Endodermal cell (in vitro differentiated cells): Measurements from ENCODE around the gene HOXD3. TPM values are rescaled to one million over a fixed set of nuclear protein-coding genes. Genes with fewer than 3 reads are reported as not detected.

Experiments used
- DNase-seq: peaks from one replicate; pipeline ENCODE4 v3.0.0-alpha.2; 2017
- H3K27ac ChIP-seq: 2 replicates; pipeline ENCODE4 v1.5.1; 2013; ENCODE audit warnings: mild to moderate bottlenecking, low read depth, low read length, moderate library complexity
- H3K27me3 ChIP-seq: 2 replicates; pipeline ENCODE4 v1.6.1; 2013; ENCODE audit warnings: mild to moderate bottlenecking, low read length, moderate library complexity; ENCODE audit not compliant: insufficient read depth, control insufficient read depth, poor library complexity, severe bottlenecking
- H3K36me3 ChIP-seq: 2 replicates; pipeline ENCODE4 v1.7.0; 2013; ENCODE audit warnings: mild to moderate bottlenecking, low read length, moderate library complexity; ENCODE audit not compliant: control insufficient read depth, insufficient read depth
- H3K4me1 ChIP-seq: one replicate; pipeline ENCODE4 v1.7.0; 2013; ENCODE audit warnings: low read length; ENCODE audit not compliant: control insufficient read depth, insufficient read depth
- H3K4me3 ChIP-seq: 2 replicates; pipeline ENCODE4 v1.5.1; 2013; ENCODE audit warnings: mild to moderate bottlenecking, low read length, moderate library complexity
- H3K9ac ChIP-seq: 2 replicates; pipeline ENCODE4 v1.6.1; 2013; ENCODE audit warnings: mild to moderate bottlenecking, low read length, moderate library complexity; ENCODE audit not compliant: poor library complexity, severe bottlenecking; ENCODE audit errors: extremely low read depth
- H3K9me3 ChIP-seq: 2 replicates; pipeline ENCODE4 v1.6.1; 2013; ENCODE audit warnings: mild to moderate bottlenecking, low read length, moderate library complexity; ENCODE audit not compliant: control insufficient read depth
- H3K27ac Mint-ChIP-seq: 2 replicates; pipeline ENCODE4 v1.8.0; 2020; ENCODE audit warnings: mixed read lengths
- H3K27me3 Mint-ChIP-seq: 2 replicates; pipeline ENCODE4 v1.8.0; 2021; ENCODE audit warnings: mild to moderate bottlenecking, mixed read lengths; ENCODE audit not compliant: insufficient read depth
- H3K36me3 Mint-ChIP-seq: 2 replicates; pipeline ENCODE4 v1.8.0; 2020; ENCODE audit warnings: low read depth, mixed read lengths
- H3K4me1 Mint-ChIP-seq: 2 replicates; pipeline ENCODE4 v1.8.0; 2020; ENCODE audit warnings: mixed read lengths
- H3K4me3 Mint-ChIP-seq: 2 replicates; pipeline ENCODE4 v1.8.0; 2020; ENCODE audit warnings: mild to moderate bottlenecking, moderate library complexity, mixed read lengths
- H3K9me3 Mint-ChIP-seq: 2 replicates; pipeline ENCODE4 v1.8.0; 2020; ENCODE audit warnings: mild to moderate bottlenecking, mixed read lengths
- WGBS, 2 experiments: methylation state at CpG; one replicate each; pipeline versions ENCODE4 v1.1.5 to v1.1.7; 2013; ENCODE audit warnings: missing lambda C conversion rate in 2 of 2, mixed read lengths in 1 of 2; ENCODE audit not compliant: insufficient coverage in 1 of 2, insufficient read length in 1 of 2; 5-methylcytosine and 5-hydroxymethylcytosine counted together
- total RNA-seq, 2 donors: library from RNA; stranded (reverse); fragmentation: NEBNext Ultra II Directional in 1 of 2; extraction: Animal tissue kit (Norgen Biotek cat#: 25700) in 1 of 2; gene quantifications; 2 replicates in 1 of 2; 3 replicates in 1 of 2; pipeline ENCODE4 v1.2.1, GENCODE V29; 2021
- TF ChIP-seq, protein P1 (sequence below): fragments of 200-600 bp; sonication (generic); conservative IDR thresholded peaks from 2 replicates; pipeline ENCODE4 v1.5.0; 2021; ENCODE audit warnings: antibody characterized with exemption, mild to moderate bottlenecking

HOXD3 gene
- total RNA-seq, 2 donors from 2014 or later: not detected

DNA sequence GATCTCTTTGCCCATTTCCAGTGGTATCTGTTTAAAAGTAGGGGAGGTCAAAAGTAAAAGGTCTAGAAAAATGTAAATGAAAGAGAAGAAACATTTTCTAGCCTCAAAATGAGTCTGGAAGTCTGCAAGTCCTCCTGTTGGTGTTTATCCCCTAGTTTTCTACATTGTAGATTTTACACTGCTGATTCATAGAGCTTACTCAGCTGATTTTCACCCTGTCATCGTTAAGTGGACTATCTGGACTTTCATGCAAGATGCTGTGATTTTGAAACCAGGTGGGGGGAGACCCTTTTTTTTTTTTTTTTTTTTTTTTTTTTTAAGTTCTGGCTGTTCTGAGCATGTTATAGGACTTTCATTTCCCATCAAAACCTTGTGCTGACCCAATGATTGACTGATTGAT, 10.3 kb downstream of the HOXD3 start:
- TF ChIP-seq, protein P1, sequence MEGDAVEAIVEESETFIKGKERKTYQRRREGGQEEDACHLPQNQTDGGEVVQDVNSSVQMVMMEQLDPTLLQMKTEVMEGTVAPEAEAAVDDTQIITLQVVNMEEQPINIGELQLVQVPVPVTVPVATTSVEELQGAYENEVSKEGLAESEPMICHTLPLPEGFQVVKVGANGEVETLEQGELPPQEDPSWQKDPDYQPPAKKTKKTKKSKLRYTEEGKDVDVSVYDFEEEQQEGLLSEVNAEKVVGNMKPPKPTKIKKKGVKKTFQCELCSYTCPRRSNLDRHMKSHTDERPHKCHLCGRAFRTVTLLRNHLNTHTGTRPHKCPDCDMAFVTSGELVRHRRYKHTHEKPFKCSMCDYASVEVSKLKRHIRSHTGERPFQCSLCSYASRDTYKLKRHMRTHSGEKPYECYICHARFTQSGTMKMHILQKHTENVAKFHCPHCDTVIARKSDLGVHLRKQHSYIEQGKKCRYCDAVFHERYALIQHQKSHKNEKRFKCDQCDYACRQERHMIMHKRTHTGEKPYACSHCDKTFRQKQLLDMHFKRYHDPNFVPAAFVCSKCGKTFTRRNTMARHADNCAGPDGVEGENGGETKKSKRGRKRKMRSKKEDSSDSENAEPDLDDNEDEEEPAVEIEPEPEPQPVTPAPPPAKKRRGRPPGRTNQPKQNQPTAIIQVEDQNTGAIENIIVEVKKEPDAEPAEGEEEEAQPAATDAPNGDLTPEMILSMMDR: no peak
- no peak overlapping the region for H3K27ac ChIP-seq
- no peaks in the 10 kb centered on the region for H3K36me3 ChIP-seq
- peaks cover 3% of the 10 kb centered on the region for H3K4me1 ChIP-seq
- Mint-ChIP-seq H3K27ac (no peak overlapping the region), H3K4me3 (no peak overlapping the region), H3K4me1 (peaks cover 6% of the 10 kb centered on the region), H3K9me3 (no peaks in the 10 kb centered on the region), H3K36me3 (no peaks in the 10 kb centered on the region), H3K27me3 (peaks cover 99% of the 10 kb centered on the region)
- peaks cover 9% of the 10 kb centered on the region for H3K9me3 ChIP-seq
- H3K27me3 ChIP-seq: peaks cover 100% of the 10 kb centered on the region
- DNase-seq: no peak
- no peak overlapping the region for H3K4me3 ChIP-seq
- 54% methylated on average over 1 of the region's 1 CpG; no CpG with 5 or more reads in 1 of the 2 experiments for whole genome bisulfite sequencing, 2 experiments
- no peak overlapping the region for H3K9ac ChIP-seq

DNA sequence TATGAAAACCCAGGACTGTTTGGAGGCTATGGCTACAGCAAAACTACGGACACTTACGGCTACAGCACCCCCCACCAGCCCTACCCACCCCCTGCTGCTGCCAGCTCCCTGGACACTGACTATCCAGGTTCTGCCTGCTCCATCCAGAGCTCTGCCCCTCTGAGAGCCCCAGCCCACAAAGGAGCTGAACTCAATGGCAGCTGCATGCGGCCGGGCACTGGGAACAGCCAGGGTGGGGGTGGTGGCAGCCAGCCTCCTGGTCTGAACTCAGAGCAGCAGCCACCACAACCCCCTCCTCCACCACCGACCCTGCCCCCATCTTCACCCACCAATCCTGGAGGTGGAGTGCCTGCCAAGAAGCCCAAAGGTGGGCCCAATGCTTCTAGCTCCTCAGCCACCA, 12.1 kb downstream of the HOXD3 start:
- H3K4me1 Mint-ChIP-seq: peaks cover 11% of the 10 kb centered on the region
- no peak overlapping the region for H3K4me3 Mint-ChIP-seq
- WGBS, 2 experiments: 53 to 80% methylated on average over 1 to 5 of the region's 5 CpGs
- H3K4me3 ChIP-seq: no peak overlapping the region
- H3K27ac ChIP-seq: no peak overlapping the region
- H3K9me3 Mint-ChIP-seq: no peaks in the 10 kb centered on the region
- peaks cover 3% of the 10 kb centered on the region for H3K9me3 ChIP-seq
- H3K27me3 Mint-ChIP-seq: peaks cover 100% of the 10 kb centered on the region
- no peak overlapping the region for H3K9ac ChIP-seq
- no peaks in the 10 kb centered on the region for H3K36me3 Mint-ChIP-seq
- TF ChIP-seq, protein P1: no peak
- peaks cover 8% of the 10 kb centered on the region for H3K4me1 ChIP-seq
- H3K36me3 ChIP-seq: no peaks in the 10 kb centered on the region
- DNase-seq: no peak
- peaks cover 100% of the 10 kb centered on the region for H3K27me3 ChIP-seq
- no peak overlapping the region for H3K27ac Mint-ChIP-seq

DNA sequence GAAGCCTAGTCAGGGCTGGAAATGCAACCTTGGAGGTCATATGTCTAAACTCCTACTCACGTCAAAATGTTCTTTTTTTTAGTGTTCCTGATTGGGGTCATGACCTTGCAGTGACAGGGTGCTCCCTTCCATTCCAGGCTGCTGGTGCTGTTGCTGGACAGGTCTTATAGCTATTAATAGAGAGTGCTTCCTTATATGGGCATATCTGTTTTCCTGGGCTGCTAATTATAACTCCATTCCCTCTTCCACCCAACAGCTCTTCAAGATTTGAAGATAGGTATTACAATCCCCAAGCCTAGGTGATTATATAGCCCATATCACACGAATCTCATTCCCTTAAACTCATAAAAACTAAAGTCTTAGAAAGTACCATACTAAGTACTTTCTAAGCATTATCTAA, 12.6 kb downstream of the HOXD3 start:
- peaks cover 14% of the 10 kb centered on the region for H3K4me1 Mint-ChIP-seq
- TF ChIP-seq, protein P1: no peak
- no peak overlapping the region for H3K4me3 ChIP-seq
- no peak for DNase-seq
- no peak overlapping the region for H3K4me3 Mint-ChIP-seq
- H3K4me1 ChIP-seq: peaks cover 11% of the 10 kb centered on the region
- H3K9me3 ChIP-seq: no peaks in the 10 kb centered on the region
- peaks cover 100% of the 10 kb centered on the region for H3K27me3 Mint-ChIP-seq
- WGBS, 2 experiments: 45 to 80% methylated on average over 2 of the region's 2 CpGs
- no peaks in the 10 kb centered on the region for H3K36me3 ChIP-seq
- H3K27ac ChIP-seq: no peak overlapping the region
- H3K27ac Mint-ChIP-seq: no peak overlapping the region
- peaks cover 100% of the 10 kb centered on the region for H3K27me3 ChIP-seq
- no peaks in the 10 kb centered on the region for H3K36me3 Mint-ChIP-seq
- no peak overlapping the region for H3K9ac ChIP-seq
- no peaks in the 10 kb centered on the region for H3K9me3 Mint-ChIP-seq
